Brain pericyte (primary cell): ENCODE results near the gene PHLDB3.

Experiments
- DNase-seq: peaks from one replicate; pipeline ENCODE4 v3.0.0-alpha.2; 2012; ENCODE audit warnings: low read depth, low spot score

PHLDB3 gene

GRCh38 chr19:43468354-43469159 lies 36.0 kb downstream of the PHLDB3 start:
- no peak for DNase-seq

- no peak for DNase-seq
Measured at GRCh38 chr19:43467730-43468129, 36.8 kb downstream of the PHLDB3 start.

DNA sequence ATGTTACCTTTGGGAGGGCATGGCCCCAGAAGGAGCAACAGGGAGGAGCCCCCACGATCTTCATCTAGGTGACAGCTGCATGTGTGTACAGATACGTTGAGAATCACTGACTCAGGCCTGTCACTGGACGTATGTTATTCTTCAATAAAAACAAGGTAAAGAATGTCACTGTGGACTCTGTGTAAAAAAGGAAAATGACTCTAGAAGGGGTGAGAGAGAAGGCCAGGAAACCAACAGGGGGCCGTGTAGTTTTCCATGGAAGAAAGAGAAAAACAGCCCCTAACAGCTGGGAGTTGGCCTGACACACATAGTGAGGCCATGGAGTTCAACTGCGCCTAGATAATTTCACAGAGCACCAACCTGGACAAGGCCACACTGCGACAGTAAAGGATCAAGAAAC lies 37.3 kb downstream of the PHLDB3 start:
- no peak for DNase-seq

DNA sequence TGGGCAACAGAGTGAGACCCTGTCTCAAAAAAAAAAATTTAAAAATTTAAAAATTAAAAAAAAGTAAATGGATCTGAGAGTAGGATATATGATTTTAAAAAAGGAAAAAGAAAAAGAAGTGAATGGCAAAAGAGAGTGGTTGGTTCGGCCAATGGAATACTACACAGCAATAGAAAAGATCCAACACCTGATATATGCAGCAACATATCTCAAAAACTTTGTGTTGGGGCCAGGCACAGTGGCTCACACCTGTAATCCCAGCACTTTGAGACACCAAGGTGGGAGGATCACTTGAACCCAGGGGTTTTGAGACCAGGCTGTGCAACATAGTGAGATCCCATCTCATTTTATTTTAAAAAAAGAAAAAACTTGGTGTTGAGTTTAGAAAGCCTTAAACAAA lies 37.8 kb downstream of the PHLDB3 start:
- no peak for DNase-seq

GRCh38 chr19:43465468-43466120 lies 39.0 kb downstream of the PHLDB3 start, which contains the start of gene LYPD3:
LYPD3 (minus strand) TSS chr19:43465608; CDS start chr19:43465571, 37 bp downstream.
- DNase-seq, result no peak

GRCh38 chr19:43464134-43464775 lies 40.3 kb downstream of the PHLDB3 start:
- no peak for DNase-seq

DNA sequence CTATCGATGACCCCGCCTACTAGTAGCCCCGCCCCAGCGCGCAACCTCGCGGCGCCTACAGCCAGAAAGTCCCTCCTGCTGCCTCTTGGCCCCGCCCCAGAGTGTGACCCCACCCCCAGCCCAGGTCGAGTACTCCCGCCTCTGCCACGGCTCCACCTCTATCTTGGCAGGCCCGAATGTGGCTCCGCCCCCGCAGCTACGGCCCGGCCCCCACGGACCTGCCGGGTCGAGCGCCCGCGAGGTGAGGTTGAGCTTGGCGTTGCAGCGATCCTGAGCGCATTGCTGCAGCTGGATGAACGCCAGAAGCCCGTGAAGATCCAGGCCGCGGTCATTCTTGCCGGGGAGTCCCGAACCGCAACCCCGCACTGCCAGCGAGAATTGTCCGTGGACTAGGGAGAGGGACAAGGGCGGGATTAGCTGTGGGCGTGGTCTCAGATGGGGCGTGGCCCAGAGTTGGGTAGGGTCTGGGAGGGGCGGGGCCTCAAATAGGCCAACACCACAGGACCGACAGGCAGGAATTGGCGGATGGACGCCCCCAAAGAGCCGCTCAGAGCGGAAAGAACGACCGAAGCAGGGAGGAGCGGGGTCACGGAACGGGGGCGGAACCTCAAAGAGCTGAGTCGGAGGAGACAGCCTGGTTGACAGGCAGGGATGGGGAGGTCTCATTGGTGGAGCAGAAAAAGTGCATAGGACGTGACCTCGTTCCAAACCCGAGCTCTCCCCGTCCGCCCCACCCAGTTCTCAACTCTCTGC lies 41.0 kb downstream of the PHLDB3 start:
- DNase-seq, result peak; percentile 89

- DNase-seq, result no peak
Measured at GRCh38 chr19:43462785-43463380, 41.7 kb downstream of the PHLDB3 start.

DNA sequence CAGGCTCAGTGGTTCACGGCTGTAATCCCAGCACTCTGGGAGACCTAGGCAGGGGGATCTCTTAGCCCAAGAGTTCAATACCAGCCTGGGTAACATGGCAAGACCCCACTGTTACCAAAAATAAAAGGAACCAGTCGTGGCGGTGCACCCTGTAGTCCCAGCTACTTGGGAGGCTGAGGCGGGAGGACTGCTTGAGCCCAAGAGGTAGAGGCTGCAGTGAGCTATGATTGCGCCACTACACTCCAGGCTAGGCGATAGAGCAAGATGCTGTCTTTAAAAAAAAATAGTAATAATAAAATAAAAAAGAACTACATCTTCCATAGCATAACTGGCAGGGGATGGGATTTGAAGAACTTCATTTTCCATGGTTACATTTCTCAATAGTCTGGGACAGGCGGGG lies 42.2 kb downstream of the PHLDB3 start:
- DNase-seq, result no peak

- no peak for DNase-seq
Measured at GRCh38 chr19:43461303-43461702, 43.2 kb downstream of the PHLDB3 start.

GRCh38 chr19:43460362-43461016 lies 44.1 kb downstream of the PHLDB3 start:
- no peak for DNase-seq

GRCh38 chr19:43457809-43458208 lies 46.7 kb downstream of the PHLDB3 start:
- no peak for DNase-seq

DNA sequence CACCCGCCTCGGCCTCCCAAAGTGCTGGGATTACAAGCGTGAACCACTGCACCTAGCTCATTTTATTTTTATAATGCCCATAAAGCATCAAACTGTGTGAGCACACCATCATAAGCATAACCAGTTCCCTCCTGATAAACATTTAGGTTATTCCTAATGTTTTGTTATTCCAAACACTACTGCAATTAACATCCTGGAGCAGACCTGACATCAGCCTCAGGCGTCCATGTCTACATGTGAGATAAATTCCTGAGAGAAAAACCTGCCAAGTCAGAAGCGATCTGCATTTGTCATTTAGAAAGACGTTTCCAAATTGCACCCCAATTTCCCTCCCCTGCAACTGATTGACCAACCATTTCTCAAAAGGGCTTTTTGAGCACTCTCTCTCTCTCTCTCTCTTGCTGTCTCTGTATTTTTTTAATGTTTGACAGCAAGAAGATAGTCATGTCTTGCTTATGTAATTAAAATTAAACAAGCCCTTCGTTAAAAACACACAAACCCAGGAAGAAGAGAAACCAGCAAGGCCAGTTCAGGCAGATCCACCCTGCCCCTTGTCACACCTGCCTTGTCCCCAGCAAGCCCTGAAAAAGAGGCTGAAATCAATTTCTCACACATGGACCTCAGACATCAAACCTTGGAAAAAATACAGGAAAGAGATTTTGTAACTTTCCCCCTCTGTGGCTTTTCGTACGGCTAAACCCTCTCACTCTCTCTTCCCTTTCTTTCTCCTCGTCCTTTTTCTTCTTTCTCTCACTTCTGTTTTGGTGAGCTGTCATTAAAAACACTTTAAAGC lies 49.0 kb downstream of the PHLDB3 start:
- DNase-seq, result no peak

DNA sequence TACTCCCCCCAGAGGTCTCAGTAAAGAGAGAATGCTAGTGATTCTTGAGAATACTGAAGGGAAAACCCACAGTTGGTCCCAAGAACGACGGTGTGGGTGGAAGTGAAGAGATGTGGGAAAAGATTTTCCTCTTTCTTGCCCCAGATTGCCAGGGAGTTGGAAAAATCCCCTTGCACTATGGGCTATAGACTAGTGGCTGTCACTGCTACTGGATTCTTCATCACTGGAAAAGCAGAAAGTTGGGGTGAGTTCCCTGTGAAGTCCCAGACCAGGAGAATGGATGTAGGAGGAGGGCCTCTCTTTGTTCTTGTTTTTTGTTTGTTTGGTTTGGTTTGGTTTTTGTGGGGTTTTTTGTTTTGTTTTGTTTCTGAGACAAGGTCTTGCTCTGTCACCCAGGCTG lies 50.5 kb downstream of the PHLDB3 start:
- no peak for DNase-seq

GRCh38 chr19:43452582-43452981 lies 52.0 kb downstream of the PHLDB3 start:
- no peak for DNase-seq

DNA sequence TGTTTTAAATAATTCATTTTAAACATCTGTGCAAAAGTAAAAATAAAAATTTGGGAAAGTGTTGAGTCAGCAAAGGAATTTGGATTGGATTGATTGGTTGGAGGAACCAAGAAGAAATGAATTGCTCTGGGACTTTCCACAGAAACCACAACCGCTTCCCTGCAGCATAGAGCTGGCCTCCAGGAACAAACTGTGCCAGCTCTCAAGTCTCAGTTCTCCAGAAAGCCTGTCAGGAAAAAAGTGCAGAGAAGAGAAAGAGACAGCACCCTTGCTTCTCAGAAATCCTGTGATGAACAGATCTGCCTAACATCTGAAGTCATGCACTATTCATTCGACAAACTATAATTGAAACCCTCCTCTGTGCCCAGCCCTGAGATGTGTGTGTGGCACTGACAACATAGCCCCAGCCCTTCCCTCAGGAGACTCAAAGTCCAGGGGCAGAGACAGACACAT lies 54.0 kb downstream of the PHLDB3 start:
- DNase-seq, result no peak

DNA sequence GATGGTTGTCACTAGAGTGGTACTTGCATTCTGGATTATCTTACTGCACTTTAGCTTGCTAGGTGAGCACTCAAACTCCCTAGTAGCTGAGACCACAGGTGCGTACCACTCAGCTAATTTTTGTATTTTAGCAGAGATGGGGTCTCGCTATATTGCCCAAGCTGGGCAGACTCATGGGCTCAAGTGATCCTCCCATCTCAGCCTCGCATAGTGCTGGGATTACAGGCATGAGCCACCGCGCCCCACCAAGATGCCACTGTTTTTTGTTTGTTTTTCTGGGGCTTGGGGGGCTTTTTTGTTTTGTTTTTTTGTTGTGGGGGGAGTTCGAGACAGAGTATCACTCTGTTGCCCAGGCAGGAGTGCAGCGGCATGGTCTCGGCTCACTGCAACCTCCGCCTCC lies 56.9 kb downstream of the PHLDB3 start:
- no peak for DNase-seq

GRCh38 chr19:43446746-43447489 lies 57.6 kb downstream of the PHLDB3 start:
- DNase-seq, result no peak

GRCh38 chr19:43445426-43445825 lies 59.1 kb downstream of the PHLDB3 start:
- no peak for DNase-seq
